PFSK-1 (cell line): Measurements from ENCODE around the gene PPP4R2.

Source experiments
- FOXP2 ChIP-seq: optimal IDR thresholded peaks from 2 replicates; pipeline ENCODE3; 2011; ENCODE audit warnings: borderline replicate concordance, control low read depth, inconsistent platforms; ENCODE audit not compliant: insufficient read depth; ENCODE audit errors: extremely low read length, extremely low read depth
- POLR2AphosphoS5 ChIP-seq: IDR thresholded peaks from 2 replicates; pipeline ENCODE4 v1.6.1; 2012; ENCODE audit warnings: low read depth, mild to moderate bottlenecking, control low read depth, low read length, moderate library complexity
- SIN3A ChIP-seq: IDR thresholded peaks from 2 replicates; pipeline ENCODE4 v1.6.1; 2012; ENCODE audit warnings: mild to moderate bottlenecking, low read length, moderate library complexity, borderline replicate concordance; ENCODE audit not compliant: insufficient read depth
- TAF1 ChIP-seq: IDR thresholded peaks from 2 replicates; pipeline ENCODE4 v1.6.1; 2012; ENCODE audit warnings: low read length, control low read depth, borderline replicate concordance; ENCODE audit not compliant: insufficient read depth
- TF ChIP-seq, protein P1 (sequence below), 2 experiments: IDR thresholded peaks; 2 replicates each; pipeline versions ENCODE4 v1.6.1 to v1.8.0; 2011 to 2012; ENCODE audit warnings: low read depth in 2 of 2, low read length in 2 of 2, control low read depth in 1 of 2, inconsistent platforms in 1 of 2, mild to moderate bottlenecking in 1 of 2, moderate library complexity in 1 of 2; ENCODE audit not compliant: insufficient read depth in 1 of 2

PPP4R2 gene

DNA sequence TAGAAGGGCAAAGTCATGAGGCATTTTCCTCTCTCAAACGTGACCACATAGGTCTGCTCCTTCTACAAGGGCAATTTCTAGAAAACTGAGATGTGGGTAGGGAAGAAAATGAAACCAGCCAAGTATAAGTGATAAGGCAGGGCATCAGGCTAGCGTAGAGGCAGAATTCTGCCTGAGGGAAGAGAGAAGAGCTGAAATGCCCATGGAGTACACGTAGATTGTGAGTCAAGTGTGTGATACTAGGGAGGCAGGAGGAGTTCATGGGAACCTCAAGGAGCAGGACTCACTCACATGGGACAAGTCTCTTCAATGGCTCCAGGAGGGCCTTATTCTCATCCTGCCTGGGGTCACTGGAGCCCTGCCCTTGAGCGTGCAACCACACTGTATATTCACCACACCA lies 34.9 kb upstream of the PPP4R2 start:
- TF ChIP-seq TAF1 (no peak), POLR2AphosphoS5 (no peak), FOXP2 (no peak), SIN3A (no peak)
- TF ChIP-seq, protein P1, sequence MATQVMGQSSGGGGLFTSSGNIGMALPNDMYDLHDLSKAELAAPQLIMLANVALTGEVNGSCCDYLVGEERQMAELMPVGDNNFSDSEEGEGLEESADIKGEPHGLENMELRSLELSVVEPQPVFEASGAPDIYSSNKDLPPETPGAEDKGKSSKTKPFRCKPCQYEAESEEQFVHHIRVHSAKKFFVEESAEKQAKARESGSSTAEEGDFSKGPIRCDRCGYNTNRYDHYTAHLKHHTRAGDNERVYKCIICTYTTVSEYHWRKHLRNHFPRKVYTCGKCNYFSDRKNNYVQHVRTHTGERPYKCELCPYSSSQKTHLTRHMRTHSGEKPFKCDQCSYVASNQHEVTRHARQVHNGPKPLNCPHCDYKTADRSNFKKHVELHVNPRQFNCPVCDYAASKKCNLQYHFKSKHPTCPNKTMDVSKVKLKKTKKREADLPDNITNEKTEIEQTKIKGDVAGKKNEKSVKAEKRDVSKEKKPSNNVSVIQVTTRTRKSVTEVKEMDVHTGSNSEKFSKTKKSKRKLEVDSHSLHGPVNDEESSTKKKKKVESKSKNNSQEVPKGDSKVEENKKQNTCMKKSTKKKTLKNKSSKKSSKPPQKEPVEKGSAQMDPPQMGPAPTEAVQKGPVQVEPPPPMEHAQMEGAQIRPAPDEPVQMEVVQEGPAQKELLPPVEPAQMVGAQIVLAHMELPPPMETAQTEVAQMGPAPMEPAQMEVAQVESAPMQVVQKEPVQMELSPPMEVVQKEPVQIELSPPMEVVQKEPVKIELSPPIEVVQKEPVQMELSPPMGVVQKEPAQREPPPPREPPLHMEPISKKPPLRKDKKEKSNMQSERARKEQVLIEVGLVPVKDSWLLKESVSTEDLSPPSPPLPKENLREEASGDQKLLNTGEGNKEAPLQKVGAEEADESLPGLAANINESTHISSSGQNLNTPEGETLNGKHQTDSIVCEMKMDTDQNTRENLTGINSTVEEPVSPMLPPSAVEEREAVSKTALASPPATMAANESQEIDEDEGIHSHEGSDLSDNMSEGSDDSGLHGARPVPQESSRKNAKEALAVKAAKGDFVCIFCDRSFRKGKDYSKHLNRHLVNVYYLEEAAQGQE (IDR thresholded peaks at IDR 0.05; ENCODE audit: insufficient read depth in 1 of 2, low read depth in 2 of 2, low read length in 2 of 2): no peak

DNA sequence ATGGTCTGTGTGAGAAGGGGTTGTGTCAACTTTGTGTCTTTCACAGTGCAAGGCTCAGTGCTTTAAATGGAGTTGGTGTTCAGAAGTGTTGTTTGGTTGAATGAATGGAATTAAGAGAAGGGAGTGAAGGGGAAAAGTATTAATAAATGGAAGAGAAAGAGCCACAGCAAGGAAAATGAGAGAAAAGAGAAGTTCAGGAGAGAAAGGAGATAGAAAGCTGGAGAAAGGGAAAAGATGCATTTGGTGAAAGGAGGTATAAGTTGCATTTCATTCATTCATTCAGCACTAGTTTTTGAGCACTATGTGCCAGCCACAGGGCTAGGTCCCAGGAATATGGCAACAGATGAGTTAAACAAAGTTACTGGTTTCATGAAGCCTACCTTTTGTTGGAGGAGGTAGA lies 34.3 kb upstream of the PPP4R2 start:
- TF ChIP-seq TAF1 (no peak), FOXP2 (no peak), POLR2AphosphoS5 (no peak), SIN3A (no peak)
- TF ChIP-seq, protein P1 (IDR thresholded peaks at IDR 0.05; ENCODE audit: insufficient read depth in 1 of 2, low read depth in 2 of 2, low read length in 2 of 2): no peak

DNA sequence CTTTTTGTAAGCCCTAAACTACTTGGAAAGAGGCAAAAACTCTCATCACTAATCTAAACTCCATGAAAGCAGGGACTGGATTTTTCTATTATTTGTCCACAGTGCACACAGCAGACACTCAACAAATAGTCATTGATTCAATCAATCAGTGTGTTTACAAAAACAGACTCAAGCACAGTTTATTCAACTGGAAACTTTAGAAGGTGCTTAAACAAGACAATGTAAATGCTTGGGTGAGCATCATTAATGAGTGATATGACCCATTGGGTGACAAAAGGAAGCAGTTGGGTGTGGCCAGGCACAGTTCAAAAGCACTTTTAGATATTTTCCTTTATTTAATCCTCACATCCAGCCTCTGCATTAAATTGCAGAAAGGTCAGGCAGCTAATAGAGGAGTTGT lies 32.0 kb upstream of the PPP4R2 start:
- no peak for TF ChIP-seq FOXP2
- TF ChIP-seq, protein P1 (IDR thresholded peaks at IDR 0.05; ENCODE audit: insufficient read depth in 1 of 2, low read depth in 2 of 2, low read length in 2 of 2): no peak
- no peak for TF ChIP-seq SIN3A
- no peak for TF ChIP-seq POLR2AphosphoS5
- no peak for TF ChIP-seq TAF1

DNA sequence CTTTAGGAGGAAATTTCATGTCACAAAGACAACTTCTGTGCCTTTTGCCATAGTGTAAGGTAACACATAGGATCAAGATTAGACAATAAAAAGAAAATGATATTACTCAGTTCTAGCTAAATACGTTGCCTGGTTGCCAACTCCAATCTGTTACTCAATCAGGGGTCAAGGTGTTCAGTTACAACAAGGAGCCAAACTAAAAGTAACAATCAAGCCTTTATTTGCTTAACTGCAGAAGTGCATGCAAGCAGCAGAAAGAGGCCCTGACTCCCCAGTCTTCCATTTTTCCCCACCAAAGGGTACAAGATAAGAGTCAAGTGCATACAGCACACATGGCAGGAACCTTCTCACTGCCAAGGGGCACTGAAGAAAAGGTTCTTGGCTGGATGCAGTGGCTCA lies 28.3 kb upstream of the PPP4R2 start:
- TF ChIP-seq SIN3A (no peak), POLR2AphosphoS5 (no peak), TAF1 (no peak), FOXP2 (no peak)
- TF ChIP-seq, protein P1 (IDR thresholded peaks at IDR 0.05; ENCODE audit: insufficient read depth in 1 of 2, low read depth in 2 of 2, low read length in 2 of 2): no peak

DNA sequence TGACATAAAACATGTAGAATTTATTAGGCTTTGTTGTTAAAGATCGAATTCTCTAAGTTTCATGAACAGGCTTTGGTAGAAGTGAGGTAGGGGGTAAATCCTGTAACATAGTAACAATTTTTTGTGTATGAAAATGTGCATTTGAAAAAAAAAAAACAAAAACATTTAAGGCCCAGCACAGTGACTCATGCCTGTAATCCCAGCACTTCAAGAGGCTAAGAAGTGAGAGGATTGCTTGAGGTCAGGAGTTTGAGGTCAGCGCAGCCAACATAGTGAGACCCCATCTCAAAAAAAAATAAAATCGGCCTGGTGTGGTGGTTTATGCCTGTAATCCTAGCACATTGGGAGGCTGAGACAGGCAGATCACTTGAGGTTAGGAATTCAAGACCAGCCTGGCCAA lies 26.8 kb upstream of the PPP4R2 start:
- TF ChIP-seq TAF1 (no peak), POLR2AphosphoS5 (no peak), SIN3A (no peak), FOXP2 (no peak)
- TF ChIP-seq, protein P1 (IDR thresholded peaks at IDR 0.05; ENCODE audit: insufficient read depth in 1 of 2, low read depth in 2 of 2, low read length in 2 of 2): no peak
